DMS79 (cell line): Measurements from ENCODE around the gene PXDC1.
"Not testable (repeated sequence)": the region's sequence is repeated elsewhere in the genome, so short reads cannot be mapped to it uniquely, and the experiment has no call there.

Source experiments
- DNase-seq: peaks from one replicate; lab custom pipeline; 2025; lab: John Stamatoyannopoulos, UW

The PXDC1 gene

DNA sequence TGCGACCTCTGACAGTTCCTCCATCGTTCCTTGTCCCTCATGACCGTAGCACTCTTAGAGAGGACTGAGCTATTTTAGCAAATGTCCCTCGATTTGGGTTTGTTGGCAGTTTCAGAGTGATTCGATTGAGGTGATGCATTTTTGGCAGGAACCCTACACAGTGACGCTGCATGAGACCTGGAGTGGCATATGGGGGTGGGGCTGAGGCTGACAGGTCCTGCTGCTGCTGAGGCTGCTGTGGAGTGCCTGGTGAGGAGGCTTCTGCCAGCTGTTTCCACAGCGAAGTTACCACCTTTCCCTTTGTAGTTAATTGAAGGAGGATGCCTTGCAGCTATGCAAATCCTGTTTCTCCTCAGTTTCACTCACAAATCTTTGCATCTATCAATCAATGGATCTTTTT lies 19.8 kb downstream of the PXDC1 start:
- DNase-seq, result no peak

DNA sequence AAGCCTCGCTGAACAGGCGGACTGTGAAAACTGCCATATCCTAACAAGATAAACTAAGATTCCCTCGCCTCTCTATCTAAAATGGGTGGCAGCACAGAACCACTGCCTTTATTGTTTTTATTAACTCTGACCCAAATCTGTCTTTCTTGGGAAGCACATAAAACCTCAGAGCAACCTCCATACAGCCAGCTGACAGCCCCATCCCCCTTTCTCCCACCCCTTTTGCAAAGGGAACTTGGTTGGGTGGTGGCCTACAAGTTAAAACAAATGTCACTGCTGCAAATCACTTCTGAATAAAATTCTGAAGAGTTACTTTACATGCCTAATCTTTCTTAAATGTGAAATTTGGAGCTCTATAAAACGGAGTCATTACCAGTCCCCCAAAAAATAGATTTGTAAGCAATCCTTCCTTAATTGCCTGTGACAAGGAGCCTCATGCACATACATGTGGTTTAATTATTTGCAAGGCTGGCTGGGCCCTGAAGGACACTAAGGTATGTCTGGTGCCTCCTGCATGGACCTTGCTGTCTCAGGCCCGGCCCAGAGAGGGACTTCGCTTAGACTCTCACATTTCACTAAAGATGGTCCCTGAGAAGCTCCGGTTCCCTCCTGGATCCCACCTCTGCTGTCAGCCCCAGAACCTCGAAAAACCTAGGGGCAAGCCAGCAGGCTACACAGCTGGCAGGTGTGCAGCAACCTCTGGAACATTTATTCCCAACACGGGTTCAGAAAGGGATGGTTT lies 21.7 kb downstream of the PXDC1 start:
- no peak for DNase-seq

DNA sequence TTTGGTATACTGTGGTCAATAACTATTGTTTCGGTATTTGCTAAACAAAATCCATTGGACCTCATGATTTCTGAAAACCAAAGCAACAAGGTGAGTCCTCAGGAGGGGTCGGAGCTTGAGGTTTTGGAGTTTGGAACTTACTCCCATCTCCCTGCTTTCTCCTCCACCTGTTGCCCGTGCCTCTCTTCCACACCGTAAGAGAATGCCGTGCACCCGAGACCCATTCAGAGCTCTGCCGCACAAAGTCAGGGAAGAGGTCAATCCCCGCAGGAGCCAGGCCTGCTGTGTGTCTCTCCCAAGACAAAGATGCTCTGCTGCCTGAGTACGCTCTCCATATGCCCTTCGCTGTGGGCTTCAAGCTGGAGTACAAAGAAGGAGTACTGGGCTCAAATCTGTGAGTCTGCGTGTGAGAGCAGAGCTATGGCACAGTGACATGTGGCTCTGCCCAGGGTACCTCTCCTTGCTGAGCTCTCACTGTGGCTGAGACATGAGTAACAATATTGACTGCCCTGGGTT lies 23.9 kb downstream of the PXDC1 start:
- no peak for DNase-seq

- DNase-seq, result no peak
Observed at GRCh38 chr6:3727036-3727435, 24.5 kb downstream of the PXDC1 start.

- no peak for DNase-seq
Observed at GRCh38 chr6:3726421-3726820, 25.1 kb downstream of the PXDC1 start.

DNA sequence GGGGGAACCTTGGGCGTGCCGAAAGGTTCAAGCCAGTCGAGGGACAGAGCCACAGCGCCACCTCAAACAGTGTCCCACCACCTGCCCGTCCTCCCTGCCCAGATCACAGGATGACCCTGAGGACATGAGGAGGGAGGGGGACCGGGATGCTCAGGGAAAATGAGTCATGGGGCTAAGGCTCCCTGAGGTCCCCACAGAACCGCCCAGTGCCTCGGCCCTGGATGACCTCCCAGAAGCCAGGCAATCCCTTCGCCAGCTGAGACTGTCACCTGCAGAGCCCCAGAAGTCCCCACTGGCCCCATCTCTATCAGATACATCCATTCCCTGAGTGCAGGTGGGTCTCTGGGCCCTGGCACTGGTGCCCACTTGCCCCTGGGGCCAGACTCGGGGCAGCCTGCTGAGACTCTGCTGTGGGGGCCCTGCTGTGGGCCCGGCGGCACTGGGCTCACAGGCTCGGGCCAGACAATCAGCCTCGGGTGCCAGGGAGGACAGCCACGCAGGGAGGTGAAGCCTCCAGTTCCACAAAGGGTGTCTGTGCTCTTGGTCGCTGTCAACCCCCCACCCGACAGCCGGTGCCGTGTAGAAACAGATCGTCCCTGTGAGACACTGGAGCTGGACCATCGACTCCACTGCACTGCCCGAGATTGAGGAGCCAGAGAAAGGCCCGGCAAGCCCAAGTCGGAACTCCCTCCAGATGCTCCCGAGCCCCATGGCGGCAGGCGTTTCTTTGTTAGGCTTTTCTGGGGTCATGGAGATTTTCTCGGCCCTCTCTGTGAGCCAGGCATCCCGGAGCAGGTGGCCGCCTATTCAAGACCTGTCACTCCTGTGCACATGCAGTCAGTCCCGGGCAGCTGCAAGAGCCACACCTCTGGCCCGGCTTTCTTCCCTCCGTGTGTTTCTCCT lies 26.1 kb downstream of the PXDC1 start:
- DNase-seq, result no peak

GRCh38 chr6:3724451-3725144 lies 26.9 kb downstream of the PXDC1 start:
- DNase-seq, result no peak

DNA sequence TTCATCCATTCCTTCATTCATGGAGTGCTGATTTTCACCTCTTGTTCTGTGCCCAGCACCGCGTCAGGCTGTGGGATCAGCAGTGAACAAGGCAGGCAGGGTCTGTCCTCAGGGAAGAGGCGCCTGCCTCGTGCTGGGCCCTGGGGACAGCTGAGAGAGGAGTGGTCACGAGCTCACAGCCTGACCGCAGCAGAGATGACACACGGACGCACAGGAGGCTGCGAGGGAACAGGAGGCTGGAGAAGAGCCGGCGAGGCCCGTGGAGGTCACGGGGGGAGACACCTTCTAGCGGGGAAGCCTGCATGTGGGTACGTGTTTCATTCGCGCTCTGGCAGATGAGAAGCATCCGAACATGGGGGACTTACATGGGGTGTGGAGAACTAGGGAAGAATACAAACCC lies 27.5 kb downstream of the PXDC1 start:
- no peak for DNase-seq

DNA sequence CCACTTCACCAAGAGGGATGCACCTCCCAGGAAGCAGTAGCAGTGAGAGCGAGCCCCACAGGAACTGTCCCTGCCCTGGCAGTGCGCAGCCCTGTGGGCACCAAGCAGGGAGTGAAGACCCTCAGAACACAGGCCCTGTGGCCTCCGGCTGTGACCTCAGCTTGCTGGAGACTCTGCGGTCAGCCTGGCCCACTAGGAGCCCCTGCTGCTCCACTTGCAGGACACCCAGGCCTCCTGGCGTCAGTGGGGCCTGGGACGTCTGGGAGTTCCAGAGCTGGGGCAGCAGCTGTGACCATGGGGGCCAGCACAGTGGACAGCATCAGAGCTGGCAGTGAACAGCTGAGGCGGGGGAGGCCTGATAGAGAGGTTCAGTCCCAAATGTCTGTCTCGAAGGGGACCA lies 28.3 kb downstream of the PXDC1 start:
- no peak for DNase-seq

- DNase-seq, result no peak
Observed at GRCh38 chr6:3722785-3723184, 28.7 kb downstream of the PXDC1 start.

GRCh38 chr6:3721810-3722621 lies 29.5 kb downstream of the PXDC1 start:
- DNase-seq, result no peak

- DNase-seq, result not testable (repeated sequence)
Observed at GRCh38 chr6:3720770-3721169, 30.7 kb downstream of the PXDC1 start.

DNA sequence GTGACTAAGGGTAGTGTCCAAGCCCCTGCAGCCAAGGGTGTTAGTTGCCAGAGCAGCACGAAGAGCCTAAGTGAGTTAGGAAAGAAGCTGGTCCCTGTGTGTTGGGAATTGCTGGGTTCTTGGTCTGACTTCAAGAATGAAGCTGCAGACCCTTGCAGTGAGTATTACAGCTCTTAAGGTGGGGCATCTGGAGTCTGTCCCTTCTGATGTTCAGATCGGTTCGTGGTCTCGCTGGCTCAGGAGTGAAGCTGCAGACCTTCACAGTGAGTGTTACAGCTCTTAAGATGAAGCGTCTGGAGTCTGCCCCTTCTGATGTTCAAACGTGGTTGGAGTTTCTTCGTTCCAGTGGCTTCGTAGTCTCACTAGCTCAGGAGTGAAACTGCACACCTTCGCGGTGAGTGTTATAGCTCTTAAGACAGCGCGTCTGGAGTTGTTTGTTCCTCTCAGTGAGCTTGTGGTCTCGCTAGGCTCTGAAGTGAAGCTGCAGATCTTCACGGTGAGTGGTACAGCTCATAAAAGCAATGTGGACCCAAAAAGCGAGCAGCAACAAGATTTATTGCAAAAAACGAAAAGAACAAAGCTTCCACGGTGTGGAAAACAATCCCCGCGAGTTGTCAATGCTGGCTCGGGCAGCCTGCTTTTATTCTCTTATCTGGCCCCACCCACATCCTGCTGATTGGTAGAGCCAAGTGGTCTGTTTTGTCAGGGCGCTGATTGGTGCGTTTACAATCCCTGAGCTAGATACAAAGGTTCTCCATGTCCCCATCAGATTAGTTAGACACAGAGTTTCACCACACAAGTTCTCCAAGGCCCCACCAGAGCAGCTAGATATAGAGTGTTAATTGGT lies 31.8 kb downstream of the PXDC1 start:
- DNase-seq, result peak; percentile 26

DNA sequence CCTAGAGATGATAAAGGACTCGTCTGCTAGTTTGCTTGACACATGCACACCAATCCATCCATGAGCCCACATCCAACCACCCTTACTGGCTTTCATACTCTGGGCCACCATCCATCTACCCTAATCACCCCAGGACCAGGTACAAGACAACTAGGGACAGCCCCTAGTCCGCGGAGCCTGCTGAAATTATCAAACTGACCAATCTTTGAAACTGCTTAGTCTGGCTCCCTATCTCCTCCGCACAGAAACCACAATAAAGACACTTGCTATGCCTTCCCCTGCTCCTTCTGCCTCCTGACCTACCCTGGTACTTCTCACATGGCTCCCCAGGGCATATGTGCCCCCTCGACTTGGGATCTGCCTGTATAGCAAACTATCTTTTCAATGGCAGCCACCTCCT lies 33.1 kb downstream of the PXDC1 start:
- DNase-seq, result no peak

DNA sequence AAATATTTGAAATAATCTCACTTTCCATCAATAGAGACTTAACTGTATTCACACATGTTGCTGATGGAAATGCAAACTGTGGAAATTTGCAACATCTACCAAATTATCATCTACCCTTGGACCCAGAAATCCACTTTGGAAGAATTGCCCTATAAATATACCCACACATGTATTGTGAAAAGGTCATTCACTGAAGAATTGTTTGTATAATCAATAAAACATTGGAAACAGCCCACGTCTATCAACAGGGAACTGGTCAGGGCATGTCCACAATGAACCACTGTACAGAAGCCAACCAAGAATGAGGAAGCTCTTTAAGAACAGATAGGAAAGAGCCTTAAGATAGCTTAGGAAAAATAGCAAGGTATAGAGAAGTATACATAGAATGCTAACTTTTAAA lies 36.2 kb downstream of the PXDC1 start:
- no peak for DNase-seq

GRCh38 chr6:3714768-3715167 lies 36.7 kb downstream of the PXDC1 start:
- DNase-seq, result no peak

DNA sequence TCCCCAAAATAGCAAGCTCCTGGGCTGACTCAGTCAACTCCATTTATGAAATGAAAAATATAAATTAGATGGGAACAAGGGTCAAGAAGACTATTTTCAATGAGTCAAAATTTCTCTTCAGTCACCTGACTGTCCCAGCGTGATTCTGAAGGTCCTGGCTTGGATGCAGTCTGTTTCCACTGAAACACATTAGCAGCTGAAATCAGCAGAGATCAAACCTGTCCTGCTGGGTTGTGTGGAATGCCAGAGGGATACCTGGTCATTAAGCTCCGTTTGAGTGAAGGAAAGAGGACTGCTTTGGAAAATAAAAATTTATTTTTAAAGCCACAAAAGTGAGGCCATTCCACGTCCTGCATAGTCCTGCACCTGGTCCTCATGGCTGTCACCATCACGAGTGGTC lies 37.4 kb downstream of the PXDC1 start:
- DNase-seq, result no peak

DNA sequence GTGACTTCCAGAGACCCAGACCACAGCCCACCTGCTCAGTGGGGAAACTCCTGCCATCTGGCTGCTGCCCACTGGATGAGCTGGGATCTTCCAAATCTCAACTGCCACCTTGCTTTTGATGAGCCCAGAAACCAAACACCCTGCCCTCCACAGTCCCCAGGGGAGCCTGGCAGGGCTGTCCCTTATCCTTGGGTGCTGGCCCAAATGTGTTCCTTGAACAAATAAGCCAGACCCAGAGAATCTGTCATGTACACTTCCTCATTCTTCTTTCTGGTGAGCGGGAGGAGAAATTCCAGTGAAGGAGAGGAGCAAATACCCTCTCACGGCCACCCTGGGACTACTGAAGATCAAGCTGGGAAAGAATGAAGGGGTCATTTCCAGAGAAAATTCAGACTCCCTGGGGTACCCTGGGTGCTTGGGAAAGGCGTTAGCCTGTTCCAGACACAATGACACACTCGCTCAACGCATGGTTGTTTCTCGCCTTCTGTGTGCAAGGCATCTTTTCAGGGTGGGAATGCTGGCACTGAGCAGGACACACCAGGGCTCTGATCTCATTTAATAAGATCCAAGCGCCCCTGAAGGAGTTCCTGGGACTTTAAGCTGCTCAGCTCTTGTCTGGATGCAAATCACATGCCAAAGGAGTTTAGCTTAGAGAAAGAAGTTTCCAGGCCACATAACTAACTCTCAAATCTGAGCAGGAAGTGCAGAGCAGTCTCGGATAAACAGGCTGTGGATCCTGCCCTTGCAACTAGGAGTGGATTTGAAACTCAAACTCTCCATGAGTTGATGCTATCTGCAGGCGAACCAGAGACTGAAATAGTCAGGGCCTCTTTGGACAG lies 38.5 kb downstream of the PXDC1 start:
- no peak for DNase-seq

- DNase-seq, result no peak
Observed at GRCh38 chr6:3711776-3712175, 39.7 kb downstream of the PXDC1 start.

DNA sequence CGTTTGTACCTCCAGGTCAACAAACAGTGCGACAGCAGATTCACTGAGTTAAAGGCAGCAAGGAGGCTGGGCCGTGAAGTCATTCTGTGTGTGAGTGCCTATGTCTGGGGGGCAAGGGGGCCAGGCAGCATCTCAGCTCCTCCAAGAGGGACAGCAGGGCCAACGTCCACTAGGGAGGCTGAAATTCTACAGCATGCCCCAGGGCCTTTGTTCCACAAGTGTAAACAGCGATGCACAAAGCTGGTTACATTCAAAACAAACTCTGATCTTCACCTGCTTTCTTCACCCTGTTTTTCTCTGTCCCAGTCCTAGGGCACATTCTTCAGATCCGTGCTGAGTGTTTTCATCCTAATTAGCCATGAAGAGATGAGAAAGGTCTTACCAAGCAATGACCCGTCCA lies 41.1 kb downstream of the PXDC1 start:
- no peak for DNase-seq
